CD4-positive, alpha-beta T cell (primary cell): ENCODE results near the gene C11orf21. TPM values are rescaled to one million over a fixed set of nuclear protein-coding genes. Genes with fewer than 3 reads are reported as not detected.

Experiments used
- ATAC-seq: fragments of 200-7000 bp; cut with Tn5 transposase; one replicate; pipeline ENCODE4 v1.10.0; 2022; ENCODE audit warnings: mild to moderate bottlenecking; ENCODE audit not compliant: poor library complexity
- CTCF ChIA-PET: fragments of 350-600 bp; sonication (Branson Sonifier 250); formaldehyde crosslinking; loops from one replicate; lab custom pipeline; 2021; ENCODE audit warnings: antibody characterized with exemption, inconsistent platforms; lab: Charles Lee
- POLR2A ChIA-PET: fragments of 350-600 bp; sonication (Branson Sonifier 250); formaldehyde crosslinking; loops from one replicate; lab custom pipeline; 2021; ENCODE audit warnings: antibody characterized with exemption, inconsistent platforms; lab: Charles Lee
- DNase-seq, 14 experiments: peaks; one replicate each; pipeline ENCODE4 v3.0.0-alpha.2; 2013 to 2020; ENCODE audit warnings: mixed read lengths in 2 of 14
- H3K27ac ChIP-seq, 2 donors: one replicate each; pipeline versions ENCODE4 v1.5.1 to v1.7.0; 2013; ENCODE audit warnings: low read length in 2 of 2, low read depth in 1 of 2, mild to moderate bottlenecking in 1 of 2
- H3K27me3 ChIP-seq, 2 experiments: 1 replicate in 1 of 2; 2 replicates in 1 of 2; pipeline versions ENCODE4 v1.6.1 to v1.7.0; 2013; ENCODE audit warnings: low read length in 2 of 2, control low read depth in 1 of 2, mild to moderate bottlenecking in 1 of 2, moderate library complexity in 1 of 2; ENCODE audit not compliant: insufficient read depth in 2 of 2, control insufficient read depth in 1 of 2
- H3K36me3 ChIP-seq: one replicate; pipeline ENCODE4 v1.6.1; 2013; ENCODE audit warnings: low read length, control low read depth; ENCODE audit not compliant: insufficient read depth
- H3K4me1 ChIP-seq: one replicate; pipeline ENCODE4 v1.6.1; 2013; ENCODE audit warnings: low read length, control low read depth; ENCODE audit not compliant: insufficient read depth
- H3K4me3 ChIP-seq: one replicate; pipeline ENCODE4 v1.5.1; 2013; ENCODE audit warnings: mild to moderate bottlenecking, low read length, moderate library complexity
- H3K9me3 ChIP-seq, 2 experiments: 1 replicate in 1 of 2; 2 replicates in 1 of 2; pipeline versions ENCODE4 v1.6.1 to v1.7.0; 2013; ENCODE audit warnings: low read length in 2 of 2, mild to moderate bottlenecking in 2 of 2, control low read depth in 1 of 2, moderate library complexity in 1 of 2; ENCODE audit not compliant: control insufficient read depth in 1 of 2, insufficient read depth in 1 of 2
- H3K27ac Mint-ChIP-seq: one replicate; pipeline ENCODE4 v1.8.0; 2020; ENCODE audit warnings: mixed read lengths
- H3K27me3 Mint-ChIP-seq: one replicate; pipeline ENCODE4 v1.8.0; 2021; ENCODE audit warnings: mixed read lengths
- H3K36me3 Mint-ChIP-seq: one replicate; pipeline ENCODE4 v1.8.0; 2021; ENCODE audit warnings: low read depth, mixed read lengths
- H3K4me1 Mint-ChIP-seq: one replicate; pipeline ENCODE4 v1.8.0; 2021; ENCODE audit warnings: low read depth, mixed read lengths
- H3K4me3 Mint-ChIP-seq: one replicate; pipeline ENCODE4 v1.8.0; 2020; ENCODE audit warnings: mild to moderate bottlenecking, mixed read lengths
- H3K9me3 Mint-ChIP-seq: one replicate; pipeline ENCODE4 v1.8.0; 2020; ENCODE audit warnings: mixed read lengths
- CTCF ChIP-seq: fragments of 200-600 bp; IDR thresholded peaks from one replicate; pipeline ENCODE4 v1.8.0; 2022; ENCODE audit warnings: antibody characterized with exemption, mild to moderate bottlenecking
- intact Hi-C, 2 experiments: fragments of 100-400 bp; cut with DNase I in 1 of 2; cut with micrococcal nuclease in 1 of 2; formaldehyde crosslinking; loops; one replicate each; pipeline versions ENCODE4 v1.15.1 to v1.9.0; 2023 to 2025; cut with DNase I, micrococcal nuclease
- total RNA-seq, 174 experiments: library from RNA in 2 of 174; stranded (reverse) in 2 of 174; gene quantifications; one replicate each; pipeline ENCODE4 v1.2.3 and lab custom pipeline; 2021 to 2026

Gene C11orf21
- total RNA-seq, 2 experiments from 2014 or later = 71.2 to 71.7 TPM

GRCh38 chr11:2290351-2290841 is 11.3 kb downstream of the C11orf21 start:
- H3K36me3 ChIP-seq = no peaks in the 10 kb centered on the region
- H3K27me3 Mint-ChIP-seq = no peaks in the 10 kb centered on the region
- ATAC-seq = no peak
- H3K4me1 ChIP-seq = peaks cover 24% of the 10 kb centered on the region
- H3K27me3 ChIP-seq = no peaks in the 10 kb centered on the region
- no peak overlapping the region for H3K27ac ChIP-seq
- peaks cover 0 to 4% of the 10 kb centered on the region in 2 experiments for H3K9me3 ChIP-seq
- H3K4me1 Mint-ChIP-seq = peaks cover 35% of the 10 kb centered on the region
- CTCF ChIA-PET = no interaction called here
- H3K9me3 Mint-ChIP-seq = no peaks in the 10 kb centered on the region
- H3K4me3 ChIP-seq = no peak overlapping the region
- POLR2A ChIA-PET = no interaction called here
- no peak for DNase-seq
- no peak overlapping the region for H3K4me3 Mint-ChIP-seq
- intact Hi-C loops = no loop called here
- no peak for TF ChIP-seq CTCF
- no peak overlapping the region for H3K27ac Mint-ChIP-seq
- no peaks in the 10 kb centered on the region for H3K36me3 Mint-ChIP-seq

- ATAC-seq (no peak), DNase-seq (no peak)
- Mint-ChIP-seq H3K36me3 (no peaks in the 10 kb centered on the region), H3K4me3 (no peak overlapping the region), H3K4me1 (peaks cover 32% of the 10 kb centered on the region), H3K27ac (no peak overlapping the region), H3K27me3 (no peaks in the 10 kb centered on the region), H3K9me3 (no peaks in the 10 kb centered on the region)
- ChIA-PET POLR2A (no interaction called here), CTCF (no interaction called here)
- TF ChIP-seq CTCF = no peak
- H3K4me1 ChIP-seq = peaks cover 24% of the 10 kb centered on the region
- intact Hi-C loops = no loop called here
- H3K27ac ChIP-seq = no peak overlapping the region
- no peaks in the 10 kb centered on the region for H3K27me3 ChIP-seq
- H3K36me3 ChIP-seq = no peaks in the 10 kb centered on the region
- H3K4me3 ChIP-seq = no peak overlapping the region
- peaks cover 0 to 6% of the 10 kb centered on the region in 2 experiments for H3K9me3 ChIP-seq
Measured at GRCh38 chr11:2289859-2290258, 11.9 kb downstream of the C11orf21 start.

DNA sequence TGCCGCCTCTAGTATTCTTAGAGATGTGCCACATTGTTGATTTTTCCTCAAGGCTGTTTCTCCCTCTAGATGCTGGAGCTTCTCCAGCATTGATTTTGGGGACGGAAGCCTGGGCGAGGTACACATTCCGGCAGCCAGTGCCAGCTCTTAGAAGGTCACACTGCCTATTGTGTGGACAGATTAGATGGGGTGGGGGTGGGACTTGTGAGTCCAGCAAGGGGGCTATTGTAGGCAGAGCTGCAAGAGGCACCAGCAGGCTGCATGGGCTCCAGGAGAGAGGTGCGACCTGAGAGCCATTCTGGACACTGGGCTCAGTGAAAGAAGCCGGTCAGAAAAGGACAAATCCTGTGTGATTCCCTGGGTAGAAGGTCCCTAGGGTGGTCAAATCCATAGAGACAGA is 12.4 kb downstream of the C11orf21 start:
- ATAC-seq = no peak
- POLR2A ChIA-PET = no interaction called here
- H3K27me3 Mint-ChIP-seq = no peaks in the 10 kb centered on the region
- intact Hi-C loops = no loop called here
- Histone ChIP-seq H3K27ac (no peak overlapping the region), H3K36me3 (no peaks in the 10 kb centered on the region), H3K27me3 (no peaks in the 10 kb centered on the region), H3K9me3 (peaks cover 0 to 6% of the 10 kb centered on the region in 2 experiments), H3K4me3 (no peak overlapping the region), H3K4me1 (peaks cover 24% of the 10 kb centered on the region)
- peaks cover 29% of the 10 kb centered on the region for H3K4me1 Mint-ChIP-seq
- CTCF ChIA-PET = no interaction called here
- no peaks in the 10 kb centered on the region for H3K9me3 Mint-ChIP-seq
- no peak for TF ChIP-seq CTCF
- H3K36me3 Mint-ChIP-seq = no peaks in the 10 kb centered on the region
- no peak overlapping the region for H3K4me3 Mint-ChIP-seq
- no peak for DNase-seq
- H3K27ac Mint-ChIP-seq = no peak overlapping the region
